Measurements from ENCODE around the gene KLC4.

DNA sequence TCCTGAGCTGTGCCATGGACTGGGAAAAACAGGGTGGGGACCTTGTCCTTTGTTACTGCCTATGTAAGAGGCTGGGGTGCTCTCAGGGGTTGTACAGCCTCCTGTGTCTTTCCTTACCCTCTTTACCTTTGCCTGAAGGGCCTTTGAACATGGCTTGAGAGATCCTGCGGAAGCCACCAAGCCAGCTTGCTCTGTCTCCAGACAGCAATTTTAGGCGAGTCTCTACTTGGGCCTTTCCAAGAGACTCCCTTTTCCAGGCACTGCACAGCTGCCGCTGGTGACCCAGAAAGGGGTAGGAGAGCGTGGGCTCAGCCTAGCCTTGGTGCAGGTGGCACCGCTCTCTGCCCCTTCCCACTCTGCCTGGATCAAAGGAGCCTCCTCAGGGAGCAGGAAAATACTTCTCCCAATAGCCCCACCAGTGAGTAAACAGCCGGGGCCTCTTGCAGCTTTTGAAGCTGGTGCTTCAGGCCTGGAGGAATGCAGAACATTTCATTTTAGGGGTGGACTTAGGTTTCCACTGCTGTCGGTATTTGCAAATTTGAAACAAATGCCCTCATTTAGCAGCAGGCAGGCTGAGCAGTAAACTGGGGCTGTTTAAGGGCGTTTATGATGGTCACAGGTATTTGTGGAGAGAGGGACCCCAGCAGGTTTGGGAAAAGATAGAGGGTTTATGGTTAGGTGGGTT lies 30.6 kb downstream of the KLC4 start:
- TF ChIP-seq, protein P1, sequence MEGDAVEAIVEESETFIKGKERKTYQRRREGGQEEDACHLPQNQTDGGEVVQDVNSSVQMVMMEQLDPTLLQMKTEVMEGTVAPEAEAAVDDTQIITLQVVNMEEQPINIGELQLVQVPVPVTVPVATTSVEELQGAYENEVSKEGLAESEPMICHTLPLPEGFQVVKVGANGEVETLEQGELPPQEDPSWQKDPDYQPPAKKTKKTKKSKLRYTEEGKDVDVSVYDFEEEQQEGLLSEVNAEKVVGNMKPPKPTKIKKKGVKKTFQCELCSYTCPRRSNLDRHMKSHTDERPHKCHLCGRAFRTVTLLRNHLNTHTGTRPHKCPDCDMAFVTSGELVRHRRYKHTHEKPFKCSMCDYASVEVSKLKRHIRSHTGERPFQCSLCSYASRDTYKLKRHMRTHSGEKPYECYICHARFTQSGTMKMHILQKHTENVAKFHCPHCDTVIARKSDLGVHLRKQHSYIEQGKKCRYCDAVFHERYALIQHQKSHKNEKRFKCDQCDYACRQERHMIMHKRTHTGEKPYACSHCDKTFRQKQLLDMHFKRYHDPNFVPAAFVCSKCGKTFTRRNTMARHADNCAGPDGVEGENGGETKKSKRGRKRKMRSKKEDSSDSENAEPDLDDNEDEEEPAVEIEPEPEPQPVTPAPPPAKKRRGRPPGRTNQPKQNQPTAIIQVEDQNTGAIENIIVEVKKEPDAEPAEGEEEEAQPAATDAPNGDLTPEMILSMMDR (IDR thresholded peaks at IDR 0.05), result no peak
- TF ChIP-seq POLR2A (IDR thresholded peaks at IDR 0.05), result no peak
- TF ChIP-seq EP300 (IDR thresholded peaks at IDR 0.05), result no peak

All from ovary (tissue), 3 donors.